CD4-positive, alpha-beta T cell treated with Interleukin-4 for 1 hour (primary cell): ENCODE measurements around the gene IFNL2.
"Not testable (repeated sequence)": the region's sequence is repeated elsewhere in the genome, so short reads cannot be mapped to it uniquely, and the experiment has no call there.

Source experiments
- DNase-seq, 2 donors: peaks; one replicate each; pipeline ENCODE4 v3.0.0-alpha.2; 2020 to 2022

Gene IFNL2

DNA sequence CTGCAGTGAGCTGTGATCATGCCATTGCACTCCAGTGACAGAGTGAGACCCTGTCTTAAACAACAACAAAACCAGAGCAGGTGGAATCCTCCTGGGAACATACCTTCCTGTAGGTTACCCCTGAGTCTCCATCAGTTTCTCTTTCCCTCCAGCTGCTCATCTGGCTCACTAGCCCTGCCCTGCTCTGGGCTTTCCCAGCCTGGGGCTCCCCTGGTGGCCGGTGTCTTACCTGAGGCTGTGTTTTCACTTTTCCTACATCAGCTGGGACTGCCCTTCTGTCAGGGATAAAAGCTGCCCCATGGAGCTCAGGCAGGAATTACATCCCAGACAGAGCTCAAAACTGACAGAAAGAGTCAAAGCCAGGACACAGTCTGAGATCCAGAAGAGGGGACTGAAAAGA lies at the start of gene IFNL2:
IFNL2 (plus strand) TSS at position 312 of the 400 bp plus-strand sequence. CDS start 173 bp downstream, outside the sequence.
- DNase-seq: not testable (repeated sequence)

DNA sequence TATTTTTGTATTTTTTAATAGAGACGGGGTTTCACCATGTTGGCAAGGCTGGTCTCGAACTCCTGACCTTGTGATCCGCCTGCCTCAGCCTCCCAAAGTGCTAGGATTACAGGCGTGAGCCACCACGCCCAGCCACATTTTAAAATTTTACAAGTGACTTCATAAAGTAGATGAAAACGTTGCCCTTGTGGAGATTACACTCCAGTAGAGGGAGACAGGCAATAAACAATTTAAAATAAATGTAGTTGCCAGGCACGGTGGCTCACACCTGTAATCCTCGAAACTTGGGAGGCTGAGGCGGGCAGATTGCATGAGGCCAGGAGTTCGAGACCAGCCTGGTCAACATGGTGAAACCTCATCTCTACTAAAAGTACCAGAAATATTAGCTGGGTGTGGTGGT lies 49.1 kb upstream of the IFNL2 start:
- DNase-seq: not testable (repeated sequence)

DNA sequence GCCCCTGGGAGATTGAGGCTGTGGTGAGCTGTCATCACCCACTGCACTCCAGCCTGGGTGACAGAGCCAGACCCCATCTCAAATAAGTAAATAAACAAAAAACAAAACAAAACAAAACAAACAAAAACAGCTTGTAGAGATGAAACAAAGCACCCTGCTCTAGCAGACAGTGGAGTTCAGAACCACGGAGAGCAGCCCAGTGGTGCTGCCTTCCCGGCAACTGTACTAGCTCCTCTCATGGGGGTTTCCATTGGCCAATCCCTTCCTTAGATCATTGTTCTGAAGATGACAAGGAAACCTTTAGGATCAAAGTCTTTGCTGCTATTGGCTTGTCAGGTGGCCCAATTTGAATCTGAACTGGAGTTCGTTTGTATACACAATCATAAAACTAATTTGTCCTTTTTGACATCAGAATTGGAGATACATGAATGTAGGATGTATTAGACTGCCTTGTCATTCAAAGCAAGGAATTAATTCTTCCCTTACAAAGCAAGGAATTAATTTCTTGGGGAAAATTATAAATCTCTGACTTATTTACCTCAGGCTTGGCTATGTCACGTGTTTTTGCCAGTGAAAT lies 44.4 kb upstream of the IFNL2 start:
- no peak for DNase-seq

DNA sequence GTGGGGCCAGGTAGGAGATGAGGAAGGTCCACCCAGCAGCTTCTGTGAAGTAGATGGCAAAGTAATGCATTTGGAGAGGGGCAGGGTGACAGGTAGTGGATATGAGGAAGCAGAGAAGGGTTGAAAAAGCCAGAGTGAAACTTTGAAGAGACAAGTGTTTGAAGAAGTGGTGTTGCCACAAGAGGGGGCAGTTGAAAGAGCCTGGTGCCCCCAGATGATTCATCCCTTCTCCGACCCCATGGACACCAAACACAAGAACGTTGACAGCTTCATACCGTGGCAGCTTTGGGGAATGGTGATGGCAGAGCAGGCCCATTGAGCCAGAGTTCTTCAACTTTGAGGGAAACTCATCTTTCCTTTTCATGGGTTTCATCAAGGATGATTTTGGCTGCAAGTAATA lies 43.3 kb upstream of the IFNL2 start:
- peak in 1 of 2 donors; percentile 6 for DNase-seq

DNA sequence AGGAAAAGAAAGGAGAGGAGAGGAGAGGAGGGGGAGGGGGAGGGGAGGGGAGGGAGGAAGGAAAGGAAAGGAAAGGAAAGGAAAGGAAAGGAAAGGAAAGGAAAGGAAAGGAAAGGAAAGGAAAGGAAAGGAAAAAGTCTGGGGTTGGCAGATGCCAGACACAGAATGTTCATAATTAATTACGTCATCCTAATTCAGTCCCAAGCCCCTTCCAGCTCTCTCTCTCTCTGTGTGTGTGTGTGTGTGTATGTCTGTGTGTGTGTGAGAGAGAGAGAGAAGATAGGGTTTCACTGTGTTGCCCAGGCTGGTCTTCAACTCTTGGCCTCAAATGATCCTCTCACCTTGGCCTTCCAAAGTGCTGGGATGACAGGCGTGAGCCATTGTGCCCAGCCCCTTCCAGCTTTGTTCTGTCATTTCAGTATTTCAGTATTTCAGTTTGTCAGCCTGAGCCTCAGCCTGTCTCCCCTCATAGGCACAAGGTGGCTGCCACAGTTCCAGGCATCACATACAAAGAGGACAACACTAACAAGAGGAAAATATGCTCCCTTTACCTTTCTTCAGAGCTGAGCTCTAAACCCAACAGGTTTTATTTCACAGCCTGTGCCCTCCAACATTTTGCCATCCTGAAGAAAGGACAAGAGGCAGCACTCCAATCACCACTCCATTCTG lies 38.0 kb upstream of the IFNL2 start:
- no peak for DNase-seq

DNA sequence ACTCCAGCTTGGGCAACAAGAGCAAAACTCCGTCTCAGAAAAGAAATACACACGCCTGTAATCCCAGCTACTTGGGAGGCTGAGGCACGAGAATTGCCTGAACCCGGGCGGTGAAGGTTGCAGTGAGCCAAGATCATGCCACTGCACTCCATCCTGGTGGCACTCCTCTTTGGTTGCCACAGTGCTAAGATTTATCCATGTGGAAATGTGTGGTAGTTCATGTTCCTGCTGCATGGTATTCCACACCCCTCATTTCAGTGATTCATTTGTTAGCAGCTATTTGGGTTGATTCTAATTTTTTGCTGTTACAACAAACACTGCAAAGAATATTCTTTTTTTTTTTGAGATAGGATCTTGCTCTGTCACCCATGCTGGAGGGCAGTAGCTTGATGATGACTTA lies 35.5 kb upstream of the IFNL2 start:
- DNase-seq: no peak

DNA sequence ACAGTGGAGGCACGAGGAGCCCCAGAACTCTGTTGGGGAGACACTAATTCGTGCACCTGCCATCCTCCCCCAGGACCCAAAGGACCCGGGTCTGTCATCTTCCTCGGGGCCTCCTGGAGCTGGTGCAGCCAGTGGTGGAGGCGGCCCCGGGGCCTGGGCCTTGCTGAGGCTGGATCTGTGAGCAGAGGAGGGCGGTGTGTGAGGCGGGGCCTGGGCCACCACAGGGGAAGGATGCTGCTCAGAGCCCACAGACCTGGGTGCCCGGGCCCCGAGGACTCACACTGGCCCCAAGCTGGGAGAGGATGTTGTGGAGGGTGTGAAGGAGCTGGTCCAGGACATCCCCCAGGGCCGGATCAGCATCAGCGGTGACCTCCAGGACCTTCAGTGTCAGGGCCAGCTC lies 31.7 kb upstream of the IFNL2 start:
- DNase-seq: peak; percentile 14 to 26

DNA sequence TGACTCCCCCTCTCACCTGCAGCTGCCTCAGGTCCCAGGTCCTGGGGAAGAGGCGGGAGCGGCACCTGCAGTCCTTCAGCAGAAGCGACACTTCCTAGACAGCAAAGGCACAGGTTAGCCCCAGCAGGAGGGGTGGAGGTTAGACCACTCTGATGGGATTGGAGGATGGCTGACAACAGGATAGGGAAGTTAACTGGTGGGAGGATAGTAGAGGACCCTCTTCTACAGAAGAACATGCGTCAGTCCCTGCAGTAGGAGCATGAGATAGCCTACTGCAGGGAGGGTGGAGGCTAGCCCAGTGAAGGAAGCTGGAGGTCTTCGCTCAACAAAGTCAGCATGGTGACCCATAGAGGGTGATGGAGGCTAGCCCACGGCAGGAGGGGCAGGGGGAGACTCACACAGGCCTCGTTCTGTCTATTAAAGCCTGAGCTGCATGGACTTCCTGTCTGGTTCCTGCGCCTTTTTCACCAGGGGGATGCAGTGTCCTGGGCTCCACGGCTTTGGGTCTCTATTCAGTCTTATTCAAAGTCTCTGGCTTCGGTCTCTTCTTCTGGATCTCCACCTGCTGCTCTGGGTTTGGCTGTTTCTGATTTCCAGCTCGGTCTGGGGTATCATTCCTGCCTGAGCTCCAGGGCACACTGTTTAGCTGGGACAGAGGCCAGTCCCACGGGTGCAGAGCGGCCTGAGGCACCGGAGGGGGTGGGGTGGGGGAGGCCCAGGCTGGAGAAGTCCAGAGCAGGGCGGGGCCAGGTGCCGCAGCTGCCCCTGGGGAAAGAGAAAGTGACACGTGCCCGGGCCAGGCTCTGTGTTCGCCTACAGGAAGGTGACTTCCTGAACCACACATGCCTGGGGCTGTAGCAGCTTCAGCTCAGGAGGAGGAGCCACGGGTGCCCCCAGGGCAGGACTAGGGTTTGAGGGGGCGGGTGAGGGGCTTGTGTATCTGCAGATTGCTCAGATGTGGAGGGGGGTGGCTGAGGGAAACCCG lies 30.7 kb upstream of the IFNL2 start:
- peak; percentile 38 to 44 for DNase-seq

DNA sequence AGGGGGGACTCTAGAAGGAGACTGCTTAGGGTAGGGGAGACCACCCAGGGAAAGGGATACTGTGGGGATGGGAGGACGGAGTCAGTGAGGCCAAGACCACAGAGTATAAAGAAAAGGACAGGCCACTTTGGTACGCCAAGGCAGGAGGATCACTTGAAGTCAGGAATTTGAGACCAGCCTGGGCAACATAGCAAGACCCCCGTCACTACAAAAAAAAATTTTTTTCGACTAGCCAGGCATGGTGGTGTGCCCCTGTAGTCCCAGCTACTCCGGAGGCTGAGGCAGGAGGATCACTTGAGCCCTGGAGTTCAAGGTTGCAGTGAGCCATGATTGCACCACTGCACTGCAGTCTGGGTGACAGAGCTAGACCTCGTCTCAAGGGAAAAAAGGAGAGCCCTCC lies 30.0 kb upstream of the IFNL2 start:
- no peak for DNase-seq

DNA sequence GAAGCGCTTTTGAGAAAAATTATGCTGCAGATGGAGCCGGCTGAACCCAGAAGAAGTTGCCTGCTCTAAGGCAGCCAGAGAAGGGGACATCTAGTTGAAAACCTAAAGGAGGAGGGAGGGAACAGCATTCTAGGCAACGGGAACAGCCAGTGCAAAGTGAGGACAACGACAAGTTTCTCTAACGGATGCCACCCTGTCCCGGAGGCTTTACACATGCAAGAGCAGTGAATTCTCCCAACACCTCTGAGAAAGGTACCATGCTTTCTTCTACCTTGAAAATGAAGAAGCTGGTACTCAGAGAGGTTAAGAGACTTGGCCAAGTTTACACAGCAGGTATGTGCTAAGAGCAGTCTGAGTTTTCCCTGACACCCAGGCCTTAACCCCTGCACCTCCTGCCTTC lies 29.3 kb upstream of the IFNL2 start:
- DNase-seq: no peak

DNA sequence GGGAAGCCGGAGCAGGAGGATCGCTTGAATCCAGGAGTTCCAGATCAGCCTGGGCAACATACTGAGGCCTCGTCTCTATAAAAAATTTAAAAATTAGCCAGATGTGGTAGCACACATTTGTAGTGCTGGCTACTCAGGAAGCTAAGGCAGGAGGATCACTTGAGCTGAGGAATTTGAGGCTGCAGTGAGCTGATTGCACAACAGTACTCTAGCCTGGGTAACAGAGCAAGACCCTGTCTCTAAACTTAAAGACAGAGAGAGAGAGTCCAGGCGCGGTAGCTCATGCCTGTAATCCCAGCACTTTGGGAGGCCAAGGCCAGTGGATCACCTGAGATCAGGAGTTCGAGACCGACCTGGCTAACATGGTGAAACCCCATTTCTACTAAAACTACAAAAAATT lies 27.8 kb upstream of the IFNL2 start:
- no peak for DNase-seq

DNA sequence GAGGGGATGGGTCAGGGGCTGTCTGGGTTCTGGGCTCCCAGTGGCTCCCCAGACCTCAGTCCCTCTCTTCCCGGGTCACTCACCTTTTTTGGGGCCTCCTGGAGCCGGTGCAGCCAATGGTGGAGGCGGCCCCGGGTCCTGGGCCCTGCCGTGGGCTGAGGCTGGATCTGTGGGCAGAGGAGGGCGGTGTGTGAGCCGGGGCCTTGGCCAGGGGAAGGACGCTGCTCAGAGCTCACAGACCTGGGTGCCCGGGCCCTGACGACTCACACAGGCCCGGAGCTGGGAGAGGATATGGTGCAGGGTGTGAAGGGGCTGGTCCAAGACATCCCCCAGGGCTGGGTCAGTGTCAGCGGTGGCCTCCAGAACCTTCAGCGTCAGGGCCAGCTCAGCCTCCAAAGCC lies 24.5 kb upstream of the IFNL2 start:
- DNase-seq: not testable (repeated sequence)

DNA sequence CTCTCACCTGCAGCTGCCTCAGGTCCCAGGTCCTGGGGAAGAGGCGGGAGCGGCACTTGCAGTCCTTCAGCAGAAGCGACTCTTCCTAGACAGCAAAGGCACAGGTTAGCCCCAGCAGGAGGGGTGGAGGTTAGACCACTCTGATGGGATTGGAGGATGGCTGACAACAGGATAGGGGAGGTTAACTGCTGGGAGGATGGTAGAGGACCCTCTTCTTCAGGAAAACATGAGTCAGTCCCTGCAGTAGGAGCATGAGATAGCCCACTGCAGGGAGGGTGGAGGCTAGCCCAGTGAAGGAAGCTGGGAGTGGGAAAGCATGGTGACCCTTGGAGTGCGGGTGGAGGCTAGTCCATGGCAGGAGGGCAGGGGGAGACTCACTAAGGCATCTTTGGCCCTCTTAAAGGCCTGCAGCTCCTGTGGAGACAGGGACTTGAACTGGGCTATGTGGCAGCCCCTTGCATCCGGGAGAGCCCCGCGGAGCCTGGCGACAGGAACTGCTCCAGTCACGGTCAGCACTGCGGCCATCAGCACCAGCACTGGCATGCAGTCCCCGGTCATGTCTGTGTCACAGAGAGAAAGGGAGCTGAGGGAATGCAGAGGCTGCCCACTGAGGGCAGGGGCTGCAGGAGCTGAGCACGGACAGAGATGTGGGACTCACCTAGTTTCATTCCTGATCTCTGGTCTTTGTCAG lies 23.6 kb upstream of the IFNL2 start, which contains the start of gene IFNL3:
IFNL3 (minus strand) TSS at position 597 of the 691 bp plus-strand sequence; CDS start at position 558, 39 bp downstream.
- not testable (repeated sequence) for DNase-seq

DNA sequence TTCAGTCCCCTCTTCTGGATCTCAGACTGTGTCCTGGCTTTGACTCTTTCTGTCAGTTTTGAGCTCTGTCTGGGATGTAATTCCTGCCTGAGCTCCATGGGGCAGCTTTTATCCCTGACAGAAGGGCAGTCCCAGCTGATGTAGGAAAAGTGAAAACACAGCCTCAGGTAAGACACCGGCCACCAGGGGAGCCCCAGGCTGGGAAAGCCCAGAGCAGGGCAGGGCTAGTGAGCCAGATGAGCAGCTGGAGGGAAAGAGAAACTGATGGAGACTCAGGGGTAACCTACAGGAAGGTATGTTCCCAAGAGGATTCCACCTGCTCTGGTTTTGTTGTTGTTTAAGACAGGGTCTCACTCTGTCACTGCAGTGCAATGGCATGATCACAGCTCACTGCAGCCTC lies 23.0 kb upstream of the IFNL2 start:
- DNase-seq: not testable (repeated sequence)

DNA sequence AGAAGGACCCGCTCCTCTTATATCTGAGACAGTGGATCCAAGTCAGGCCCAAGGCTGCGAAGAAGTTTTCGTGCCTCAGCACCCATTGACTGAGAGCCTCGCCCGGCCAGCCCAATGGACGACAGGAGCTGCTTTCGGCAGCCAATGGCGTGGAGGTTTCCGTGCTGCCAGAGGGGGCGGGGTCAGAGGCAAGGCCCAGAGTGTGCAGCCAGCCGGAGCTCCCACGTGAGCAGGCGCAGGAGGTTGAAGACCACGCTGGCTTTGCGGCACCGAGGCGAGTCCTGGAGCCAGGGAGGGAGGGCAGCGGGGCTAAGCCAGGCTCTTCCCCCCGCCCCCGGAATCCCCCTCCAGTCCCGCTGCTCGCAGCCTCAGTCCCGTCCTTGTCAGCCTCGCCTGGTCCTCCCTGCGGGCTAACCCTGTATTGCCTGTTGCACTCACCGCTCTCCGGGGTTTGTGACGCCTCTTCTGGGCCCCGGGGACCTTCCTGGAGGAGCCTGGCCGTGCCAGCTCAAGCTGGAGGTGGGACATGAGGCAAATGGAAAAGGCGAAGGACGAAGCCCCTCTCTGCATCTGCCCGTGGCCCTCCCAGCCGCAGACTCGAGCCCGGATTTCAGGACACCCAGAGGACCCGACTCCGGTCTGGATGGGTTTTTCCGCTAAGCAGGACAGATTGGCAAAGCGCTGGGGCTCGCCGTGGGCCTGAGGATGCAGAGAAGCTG lies 21.1 kb upstream of the IFNL2 start:
- peak; percentile 30 to 57 for DNase-seq

DNA sequence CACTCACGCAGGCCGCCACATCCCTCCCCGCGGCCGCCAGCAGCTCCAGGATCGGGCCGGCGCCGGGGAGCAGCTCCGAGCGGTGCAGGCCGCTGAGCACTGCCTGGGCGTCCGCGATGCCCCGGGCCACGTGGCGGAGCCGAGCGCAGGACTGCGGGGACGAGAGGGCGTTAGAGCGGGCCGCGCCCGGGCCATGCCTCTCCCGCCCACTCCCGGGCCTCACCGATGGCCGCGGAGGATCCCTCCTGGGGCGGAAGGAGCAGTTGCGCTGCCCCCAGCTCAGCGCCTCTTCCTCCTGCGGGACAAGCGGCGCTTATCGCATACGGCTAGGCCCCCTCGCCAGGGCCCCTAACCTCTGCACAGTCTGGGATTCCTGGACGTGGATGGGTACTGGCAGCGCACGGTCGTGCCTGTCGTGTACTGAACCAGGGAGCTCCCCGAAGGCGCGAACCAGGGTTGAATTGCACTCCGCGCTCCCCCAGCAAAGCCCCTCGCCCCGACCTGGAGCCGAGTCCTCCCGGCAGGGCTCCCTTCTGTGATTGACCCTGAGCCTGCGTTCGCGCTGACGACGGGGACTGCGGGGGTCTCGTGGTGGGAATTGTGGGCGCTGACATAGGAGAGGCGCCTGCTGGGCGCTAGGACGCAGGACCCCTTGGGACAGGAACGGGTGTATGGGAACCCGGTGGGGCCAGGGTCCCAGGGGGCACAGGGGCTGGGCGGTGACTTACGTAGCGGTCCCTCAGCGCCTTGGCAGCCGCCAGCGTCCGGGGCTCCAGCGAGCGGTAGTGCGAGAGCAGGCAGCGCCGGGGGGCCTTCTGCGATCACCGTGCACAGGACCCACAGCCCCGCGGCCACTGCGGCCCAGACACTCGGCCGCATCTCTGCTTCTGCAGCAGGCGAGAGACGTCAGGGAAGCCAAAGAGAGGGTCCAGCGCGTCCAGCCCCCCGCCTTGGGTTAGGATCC lies 20.2 kb upstream of the IFNL2 start:
- no peak for DNase-seq

DNA sequence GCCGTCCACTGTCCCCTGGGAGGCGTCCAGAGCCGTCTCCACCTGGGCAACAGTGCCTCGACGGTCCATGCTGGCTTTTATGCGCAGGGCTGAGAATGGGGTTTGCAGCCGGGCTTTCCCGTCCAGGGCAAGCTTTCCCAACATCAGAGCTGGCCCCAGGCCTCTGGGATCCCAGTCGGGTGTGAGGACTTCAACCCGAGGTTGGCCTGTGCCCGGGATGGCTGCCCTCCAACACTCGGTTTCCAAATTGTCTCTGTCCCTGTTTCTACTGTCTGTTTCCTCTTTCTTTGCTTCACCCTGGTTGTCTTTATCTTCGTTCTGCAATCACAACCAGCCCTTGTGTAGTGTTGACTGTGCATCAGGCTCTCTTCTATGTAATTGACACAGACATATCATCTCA lies 19.4 kb upstream of the IFNL2 start, which contains the start of gene IFNL4:
IFNL4 (minus strand) TSS at position 51 of the 400 bp plus-strand sequence.
- DNase-seq: no peak

DNA sequence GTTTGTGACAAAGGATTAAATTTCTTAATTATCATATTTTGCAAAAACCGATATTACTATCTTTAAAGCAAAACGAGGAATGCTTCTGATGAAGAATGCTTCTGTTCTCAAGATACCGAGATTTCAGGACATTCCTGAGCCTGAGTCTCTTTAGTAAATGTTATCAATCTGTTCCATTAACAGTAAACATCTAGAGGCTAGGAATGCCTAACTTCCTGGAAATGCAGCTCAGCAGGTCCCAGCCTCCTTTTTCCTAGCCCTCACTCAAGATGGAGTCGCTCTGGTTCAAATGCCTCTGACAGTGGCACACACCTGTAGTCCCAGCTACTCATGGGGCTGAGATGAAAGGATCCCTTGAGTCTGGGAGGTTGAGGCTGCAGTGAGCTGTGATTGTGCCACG lies 17.1 kb upstream of the IFNL2 start:
- no peak for DNase-seq

DNA sequence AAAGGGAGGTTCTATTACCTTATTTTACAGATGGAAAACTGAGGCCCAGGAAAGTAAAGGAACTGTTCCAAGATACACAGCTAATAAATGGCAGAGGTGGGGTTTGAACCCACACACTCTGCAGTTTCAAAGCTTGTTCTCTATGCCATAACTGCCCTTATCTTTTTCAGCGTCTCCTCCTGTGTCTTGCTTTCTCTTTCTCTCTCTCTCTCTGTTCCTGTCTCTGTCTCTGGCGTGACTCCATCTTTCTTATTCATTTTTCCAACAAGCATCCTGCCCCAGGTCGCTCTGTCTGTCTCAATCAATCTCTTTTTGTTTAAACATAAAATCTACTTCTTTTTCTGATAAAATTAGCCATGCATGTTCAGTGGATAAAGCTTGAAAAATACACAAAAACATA lies 16.4 kb upstream of the IFNL2 start:
- DNase-seq: no peak

DNA sequence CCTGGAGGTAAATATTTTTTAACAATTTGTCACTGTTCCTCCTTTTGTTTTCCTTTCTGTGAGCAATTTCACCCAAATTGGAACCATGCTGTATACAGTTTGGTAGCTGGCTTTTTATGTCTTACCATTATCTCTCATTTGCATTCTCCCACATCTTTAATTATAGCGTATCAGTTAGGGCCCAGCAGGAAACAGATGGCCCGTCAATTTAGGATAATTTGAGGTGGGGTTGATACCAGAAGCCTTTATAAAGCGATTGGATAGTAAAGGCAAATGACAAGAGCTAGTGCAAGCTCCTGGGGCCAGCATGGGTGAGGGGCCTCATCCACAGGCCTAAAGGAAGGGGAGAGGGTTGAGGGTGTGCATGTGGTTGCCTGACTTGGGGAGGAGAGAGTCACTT lies 15.7 kb upstream of the IFNL2 start:
- no peak for DNase-seq
